H1 (cell line): ENCODE measurements around the gene SSH2. TPM values are rescaled to one million over a fixed set of nuclear protein-coding genes. Genes with fewer than 3 reads are reported as not detected.
A peak's percentile ranks its signal among the peaks of the same experiment; 100 is the strongest.

ENCODE experiments used
- CTCF ChIA-PET: fragments of 300-600 bp; sonication (Branson Sonifier 250); formaldehyde crosslinking; loops from one replicate; lab custom pipeline; 2021; ENCODE audit not compliant: partially characterized antibody; lab: Charles Lee
- POLR2A ChIA-PET: fragments of 300-600 bp; sonication (Branson Sonifier 250); formaldehyde crosslinking; loops from one replicate; lab custom pipeline; 2021; ENCODE audit warnings: inconsistent platforms; ENCODE audit not compliant: partially characterized antibody; lab: Charles Lee
- DNase-seq, 2 experiments: peaks; one replicate each; pipeline versions ENCODE4 v3.0.0 to v3.0.0-alpha.2; 2010 to 2022; ENCODE audit warnings: low spot score in 2 of 2, low read depth in 1 of 2, mixed read lengths in 1 of 2
- FAIRE-seq: peaks from 2 replicates; lab custom pipeline; 2011; peaks lifted over from hg19 to GRCh38; lab: Jason Lieb, UNC
- H2AFZ ChIP-seq: 2 replicates; pipeline ENCODE4 v1.8.1; 2012; ENCODE audit warnings: low read length, inconsistent platforms
- H2AK5ac ChIP-seq: 2 replicates; pipeline ENCODE4 v1.6.1; 2013; ENCODE audit warnings: low read depth, low read length
- H2BK120ac ChIP-seq: replicated peaks from 2 replicates; pipeline ENCODE3; 2013; ENCODE audit warnings: low read depth, low read length, inconsistent platforms
- H2BK12ac ChIP-seq: 2 replicates; pipeline ENCODE4 v1.6.1; 2013; ENCODE audit warnings: low read depth, low read length
- H2BK15ac ChIP-seq: 2 replicates; pipeline ENCODE4 v1.6.1; 2013; ENCODE audit warnings: low read length
- H2BK20ac ChIP-seq: 2 replicates; pipeline ENCODE4 v1.6.1; 2013; ENCODE audit warnings: low read length
- H2BK5ac ChIP-seq: 2 replicates; pipeline ENCODE4 v1.6.1; 2013; ENCODE audit warnings: low read depth, low read length
- H3K14ac ChIP-seq: 2 replicates; pipeline ENCODE4 v1.6.1; 2013; ENCODE audit warnings: inconsistent platforms; ENCODE audit not compliant: insufficient read length
- H3K18ac ChIP-seq: 2 replicates; pipeline ENCODE4 v1.6.1; 2013; ENCODE audit warnings: low read length; ENCODE audit errors: extremely low read depth
- H3K23ac ChIP-seq: 2 replicates; pipeline ENCODE4 v1.6.1; 2013; ENCODE audit warnings: inconsistent platforms; ENCODE audit not compliant: insufficient read length
- H3K23me2 ChIP-seq: 2 replicates; pipeline ENCODE4 v1.6.1; 2013; ENCODE audit warnings: low read depth, low read length
- H3K27ac ChIP-seq: 2 replicates; pipeline ENCODE4 v1.6.1; 2011; ENCODE audit warnings: low read depth, low read length, inconsistent platforms
- H3K27me3 ChIP-seq, 4 experiments: replicated peaks in 1 of 4; 1 replicate in 1 of 4; 2 replicates in 3 of 4; pipeline versions ENCODE4 v1.6.1 to v1.8.1; 2011 to 2013; ENCODE audit warnings: low read length in 3 of 4, mild to moderate bottlenecking in 3 of 4, inconsistent platforms in 2 of 4, mixed read lengths in 2 of 4, moderate library complexity in 1 of 4; ENCODE audit not compliant: control insufficient read depth in 3 of 4, insufficient read depth in 3 of 4; ENCODE audit errors: extremely low read depth in 1 of 4
- H3K36me3 ChIP-seq, 4 experiments: 2 replicates each; pipeline versions ENCODE4 v1.6.1 to v1.8.1; 2011 to 2013; ENCODE audit warnings: mild to moderate bottlenecking in 4 of 4, low read length in 3 of 4, moderate library complexity in 2 of 4, control low read depth in 1 of 4, inconsistent platforms in 1 of 4; ENCODE audit not compliant: insufficient read depth in 4 of 4, control insufficient read depth in 2 of 4
- H3K4ac ChIP-seq: replicated peaks from 2 replicates; pipeline ENCODE3; 2013; ENCODE audit warnings: low read length, low read depth, mixed read lengths, inconsistent platforms; ENCODE audit not compliant: insufficient read length
- H3K4me1 ChIP-seq, 4 experiments: replicated peaks in 1 of 4; 1 replicate in 1 of 4; 2 replicates in 3 of 4; pipeline versions ENCODE4 v1.6.1 to v1.8.1; 2011 to 2013; ENCODE audit warnings: low read length in 3 of 4, inconsistent platforms in 2 of 4, mixed read lengths in 1 of 4; ENCODE audit not compliant: insufficient read depth in 4 of 4, control insufficient read depth in 3 of 4
- H3K4me2 ChIP-seq, 2 experiments: 2 replicates each; pipeline versions ENCODE4 v1.6.1 to v1.8.1; 2011 to 2013; ENCODE audit warnings: low read depth in 2 of 2, low read length in 2 of 2, control low read depth in 1 of 2, inconsistent platforms in 1 of 2, mild to moderate bottlenecking in 1 of 2; ENCODE audit not compliant: insufficient read depth in 1 of 2
- H3K4me3 ChIP-seq, 4 experiments: fragments of 200-600, 300-600 bp in 1 of 4; sonication (generic), shearing (Covaris generic), sonication (Bioruptor Twin) in 1 of 4; 2 replicates each; pipeline versions ENCODE4 v1.5.1 to v1.8.1; 2011 to 2016; ENCODE audit warnings: low read length in 4 of 4, low read depth in 3 of 4, control low read depth in 2 of 4, inconsistent platforms in 2 of 4, mild to moderate bottlenecking in 2 of 4, mixed read lengths in 1 of 4, moderate library complexity in 1 of 4; ENCODE audit not compliant: insufficient read depth in 2 of 4; ENCODE audit errors: extremely low read depth in 1 of 4
- H3K56ac ChIP-seq: replicated peaks from 2 replicates; pipeline ENCODE3; 2013; ENCODE audit warnings: low read depth, mild to moderate bottlenecking, mixed read lengths, low read length, inconsistent platforms; ENCODE audit not compliant: insufficient read length
- H3K79me1 ChIP-seq: 2 replicates; pipeline ENCODE4 v1.6.1; 2013; ENCODE audit warnings: low read depth, low read length, control low read depth
- H3K79me2 ChIP-seq, 2 experiments: 2 replicates each; pipeline versions ENCODE4 v1.6.1 to v1.8.1; 2012 to 2013; ENCODE audit warnings: low read length in 2 of 2, mild to moderate bottlenecking in 2 of 2, inconsistent platforms in 1 of 2; ENCODE audit not compliant: insufficient read depth in 2 of 2, control insufficient read depth in 1 of 2
- H3K9ac ChIP-seq, 4 experiments: replicated peaks in 1 of 4; 1 replicate in 1 of 4; 2 replicates in 3 of 4; pipeline versions ENCODE4 v1.6.1 to v1.8.1; 2011 to 2013; ENCODE audit warnings: low read depth in 3 of 4, low read length in 3 of 4, control low read depth in 2 of 4, mild to moderate bottlenecking in 2 of 4, moderate library complexity in 2 of 4, inconsistent platforms in 1 of 4; ENCODE audit errors: extremely low read depth in 1 of 4
- H3K9me3 ChIP-seq, 2 experiments: 2 replicates each; pipeline versions ENCODE4 v1.6.1 to v1.8.1; 2012 to 2013; ENCODE audit warnings: mild to moderate bottlenecking in 2 of 2, moderate library complexity in 2 of 2, control low read depth in 1 of 2, inconsistent platforms in 1 of 2, low read depth in 1 of 2, low read length in 1 of 2, mixed read lengths in 1 of 2; ENCODE audit not compliant: insufficient read depth in 2 of 2
- H4K20me1 ChIP-seq, 2 experiments: replicated peaks in 1 of 2; 2 replicates each; pipeline versions ENCODE3 to v1.8.1; 2011 to 2013; ENCODE audit warnings: inconsistent platforms in 2 of 2, low read length in 2 of 2, mild to moderate bottlenecking in 1 of 2; ENCODE audit not compliant: insufficient read depth in 2 of 2, control insufficient read depth in 1 of 2
- H4K5ac ChIP-seq: 2 replicates; pipeline ENCODE4 v1.6.1; 2013; ENCODE audit warnings: low read length, low read depth, mixed read lengths, inconsistent platforms; ENCODE audit not compliant: insufficient read length
- H4K8ac ChIP-seq: 2 replicates; pipeline ENCODE4 v1.8.0; 2013; ENCODE audit warnings: mild to moderate bottlenecking, moderate library complexity, low read length, inconsistent platforms; ENCODE audit not compliant: insufficient read depth; ENCODE audit errors: extremely low read depth
- H4K91ac ChIP-seq: replicated peaks from 2 replicates; pipeline ENCODE3; 2013; ENCODE audit warnings: low read length, mixed read lengths, inconsistent platforms; ENCODE audit not compliant: insufficient read length
- BRCA1 ChIP-seq: IDR thresholded peaks from 2 replicates; pipeline ENCODE4 v1.6.1; 2012; ENCODE audit warnings: low read depth, low read length, improper control_type of control experiment
- CBX5 ChIP-seq: fragments of 300-800, 300-1000 bp; sonication (generic); IDR thresholded peaks from 2 replicates; pipeline ENCODE4 v1.7.1; 2016; ENCODE audit warnings: antibody characterized with exemption, low read length, low read depth
- CBX8 ChIP-seq: fragments of 300-800, 300-1000 bp; sonication (generic); IDR thresholded peaks from 2 replicates; pipeline ENCODE4 v1.7.1; 2016; ENCODE audit warnings: low read depth, low read length, borderline replicate concordance
- CREB1 ChIP-seq: IDR thresholded peaks from 2 replicates; pipeline ENCODE4 v1.6.1; 2012; ENCODE audit warnings: inconsistent platforms
- EGR1 ChIP-seq: IDR thresholded peaks from 2 replicates; pipeline ENCODE4 v1.6.1; 2011; ENCODE audit warnings: low read depth, low read length, borderline replicate concordance
- EZH2 ChIP-seq: fragments of 200-600 bp; sonication (generic); IDR thresholded peaks from 2 replicates; pipeline ENCODE4 v1.7.1; 2012; ENCODE audit warnings: low read depth, mild to moderate bottlenecking, moderate library complexity, low read length, inconsistent platforms; ENCODE audit not compliant: severe bottlenecking
- JUND ChIP-seq: IDR thresholded peaks from 2 replicates; pipeline ENCODE4 v1.6.1; 2011; ENCODE audit warnings: mild to moderate bottlenecking, improper control_type of control experiment, low read length
- KDM4A ChIP-seq: IDR thresholded peaks from one replicate; pipeline ENCODE4 v1.7.1; 2012; ENCODE audit warnings: low read depth, mild to moderate bottlenecking, moderate library complexity, low read length, inconsistent platforms; ENCODE audit not compliant: severe bottlenecking
- POLR2AphosphoS5 ChIP-seq: IDR thresholded peaks from 2 replicates; pipeline ENCODE4 v1.6.1; 2011; ENCODE audit warnings: low read depth, low read length
- SIN3A ChIP-seq, 2 experiments: IDR thresholded peaks in 1 of 2; conservative IDR thresholded peaks in 1 of 2; 2 replicates each; pipeline ENCODE4 v1.6.1; 2011 to 2012; ENCODE audit warnings: low read length in 2 of 2, improper control_type of control experiment in 1 of 2, low read depth in 1 of 2, mild to moderate bottlenecking in 1 of 2
- SP2 ChIP-seq: IDR thresholded peaks from 2 replicates; pipeline ENCODE4 v1.6.1; 2012; ENCODE audit warnings: mild to moderate bottlenecking, low read length, inconsistent platforms
- SRF ChIP-seq: IDR thresholded peaks from 2 replicates; pipeline ENCODE4 v1.6.1; 2011; ENCODE audit warnings: mild to moderate bottlenecking, low read depth, low read length, moderate library complexity
- ZNF274 ChIP-seq: IDR thresholded peaks from 2 replicates; pipeline ENCODE4 v1.7.0; 2012; ENCODE audit warnings: low read length, borderline replicate concordance; ENCODE audit errors: extremely low read depth
- WGBS, 2 experiments: shearing (Covaris generic) in 1 of 2; methylation state at CpG; one replicate each; pipeline versions ENCODE4 v1.1.6 to v1.1.7; 2013 to 2015; ENCODE audit warnings: low lambda C conversion rate in 2 of 2, mixed read lengths in 2 of 2, inconsistent platforms in 1 of 2, low coverage in 1 of 2, missing lambda C conversion rate in 1 of 2; ENCODE audit not compliant: insufficient replicate concordance in 2 of 2, insufficient coverage in 1 of 2, insufficient read length in 1 of 2; ENCODE audit errors: extremely low coverage in 1 of 2, missing lambda C conversion rate in 1 of 2; 5-methylcytosine and 5-hydroxymethylcytosine counted together
- polyA plus RNA-seq, 7 experiments: library from polyadenylated mRNA; depleted of rRNA in 3 of 7; stranded (reverse) in 5 of 7; unstranded in 2 of 7; fragments of >200 nt in 5 of 7; fragments of 200-250 nt in 2 of 7; gene quantifications; 1 replicate in 5 of 7; 2 replicates in 1 of 7; 4 replicates in 1 of 7; pipeline versions ENCODE4 v1.2.1 to v1.2.3, GENCODE V29; 2011 to 2013; ENCODE audit warnings: missing spikeins in 2 of 7, mixed read lengths in 2 of 7
- total RNA-seq: library from RNA; stranded (reverse); fragmentation: NEBNext Ultra II Directional; extraction: Animal tissue kit (Norgen Biotek cat#: 25700); gene quantifications from 2 replicates; pipeline ENCODE4 v1.2.1, GENCODE V29; 2021

SSH2 gene
- total and polyA plus RNA-seq, 2 of the 8 experiments (the other 6 are each of a cell fraction or from before 2014, with no cell fraction given), result 5.2 to 15.9 TPM

- peaks cover 7 to 16% (median 11%) of the 10 kb centered on the region in 4 experiments; a peak in 6 of 7 replicates for H3K4me1 ChIP-seq
- no peaks in the 10 kb centered on the region for H3K23me2 ChIP-seq
- no peak overlapping the region for H2BK120ac ChIP-seq
- 95% methylated on average over 18 of the region's 20 CpGs; no CpG with 5 or more reads in 1 of the 2 experiments for WGBS, 2 experiments
- no peak overlapping the region for H3K4me2 ChIP-seq
- H4K5ac ChIP-seq, result no peak overlapping the region
- no peak overlapping the region for H3K23ac ChIP-seq
- H3K27me3 ChIP-seq, result no peaks in the 10 kb centered on the region
- H3K56ac ChIP-seq, result no peak overlapping the region
- H4K91ac ChIP-seq, result no peak overlapping the region
- H3K18ac ChIP-seq, result no peak overlapping the region
- 0 out of 2 replicates have a peak overlapping the region, but pooled peaks have one; percentile 16 for H2BK5ac ChIP-seq
- no peak overlapping the region for H3K4ac ChIP-seq
- H4K8ac ChIP-seq, result no peak overlapping the region
- H3K14ac ChIP-seq, result no peak overlapping the region
- DNase-seq, result no peak
- peaks cover 4 to 15% (median 8%) of the 10 kb centered on the region in 4 experiments; a peak in 6 of 8 replicates for H3K36me3 ChIP-seq
- H2AFZ ChIP-seq, result no peak overlapping the region
- no peak overlapping the region for H2BK20ac ChIP-seq
- H3K9me3 ChIP-seq, result no peaks in the 10 kb centered on the region
- CTCF ChIA-PET, result interaction anchor here (1.0 to 15.3 kb wide), 12 partner anchors 10 to 512 kb away, joined by 3 to 193 read pairs (median 5); partner anchors contain the start of genes ABHD15, ANKRD13B, CORO6 and TP53I13
- H4K20me1 ChIP-seq, result peaks cover 3 to 21% of the 10 kb centered on the region in 2 experiments
- no peak overlapping the region for H3K9ac ChIP-seq
- no peak overlapping the region for H2BK12ac ChIP-seq
- H2BK15ac ChIP-seq, result no peak overlapping the region
- no peak overlapping the region for H3K27ac ChIP-seq
- POLR2A ChIA-PET, result interaction anchor here (1.2 to 5.1 kb wide), 3 partner anchors 8 to 14 kb away, joined by 3 to 19 read pairs (median 4); partner anchors contain the start of gene ANKRD13B
- H2AK5ac ChIP-seq, result no peak overlapping the region
- FAIRE-seq, result no peak
- no peak overlapping the region for H3K4me3 ChIP-seq
- peaks cover 12% of the 10 kb centered on the region for H3K79me1 ChIP-seq
- H3K79me2 ChIP-seq, result peaks cover 0 to 20% of the 10 kb centered on the region in 2 experiments; a peak in 2 of 4 replicates
- TF ChIP-seq JUND, result no peak
- no peak for TF ChIP-seq EZH2
- no peak for TF ChIP-seq POLR2AphosphoS5
- no peak for TF ChIP-seq SIN3A (conservative IDR thresholded peaks at IDR 0.05 in 1 of 2, IDR thresholded peaks at IDR 0.05 in 1 of 2; ENCODE audit: low read depth in 1 of 2, low read length in 2 of 2)
- TF ChIP-seq ZNF274, result no peak
- TF ChIP-seq CREB1, result no peak
- no peak for TF ChIP-seq EGR1
- no peak for TF ChIP-seq CBX8
- TF ChIP-seq BRCA1, result no peak
- no peak for TF ChIP-seq SP2
- no peak for TF ChIP-seq CBX5
- no peak for TF ChIP-seq KDM4A
- TF ChIP-seq SRF, result no peak
These were observed 348.3 kb downstream of the SSH2 start for GRCh38 chr17:29581583-29582253.
